Stimulated activated CD8-positive, alpha-beta memory T cell treated with anti-CD3 and anti-CD28 coated beads, Interleukin-12 subunit alpha, Interleukin-12 subunit beta, amount 100 ng/mL, for 24 hours (primary cell): ENCODE results near the gene ODAD4.

Source experiments
- DNase-seq: peaks from one replicate; pipeline ENCODE4 v3.0.0-alpha.2; 2020; ENCODE audit errors: extremely low read depth

The ODAD4 gene

GRCh38 chr17:41970901-41971331 is 40.5 kb downstream of the ODAD4 start:
- DNase-seq, result no peak

GRCh38 chr17:41971721-41972523 is 41.5 kb downstream of the ODAD4 start:
- DNase-seq, result no peak

GRCh38 chr17:41972571-41973407 is 42.4 kb downstream of the ODAD4 start:
- DNase-seq, result no peak

- no peak for DNase-seq
These were observed 43.0 kb downstream of the ODAD4 start for GRCh38 chr17:41973408-41973811.

GRCh38 chr17:41974031-41974430 is 43.6 kb downstream of the ODAD4 start:
- no peak for DNase-seq

- DNase-seq, result no peak
These were observed 44.2 kb downstream of the ODAD4 start for GRCh38 chr17:41974658-41975057.

GRCh38 chr17:41975099-41976083 is 45.0 kb downstream of the ODAD4 start:
- no peak for DNase-seq

- DNase-seq, result no peak
These were observed 45.8 kb downstream of the ODAD4 start for GRCh38 chr17:41976142-41976768.

GRCh38 chr17:41977991-41978390 is 47.6 kb downstream of the ODAD4 start:
- DNase-seq, result no peak

GRCh38 chr17:41982026-41982760 is 51.8 kb downstream of the ODAD4 start:
- DNase-seq, result no peak

GRCh38 chr17:41984454-41984853 is 54.0 kb downstream of the ODAD4 start:
- DNase-seq, result no peak

- DNase-seq, result no peak
These were observed 55.5 kb downstream of the ODAD4 start for GRCh38 chr17:41985919-41986318.

- no peak for DNase-seq
These were observed 56.2 kb downstream of the ODAD4 start for GRCh38 chr17:41986634-41987033.

GRCh38 chr17:41987642-41988041 is 57.2 kb downstream of the ODAD4 start:
- DNase-seq, result no peak

- no peak for DNase-seq
These were observed 58.0 kb downstream of the ODAD4 start for GRCh38 chr17:41988418-41988817.

GRCh38 chr17:41989702-41990419 is 59.4 kb downstream of the ODAD4 start:
- no peak for DNase-seq

GRCh38 chr17:41992576-41992975 is 62.2 kb downstream of the ODAD4 start:
- no peak for DNase-seq

GRCh38 chr17:41996855-41997164 is 66.4 kb downstream of the ODAD4 start:
- DNase-seq, result no peak

- no peak for DNase-seq
These were observed 68.1 kb downstream of the ODAD4 start for GRCh38 chr17:41998497-41998896.
